ENCODE measurements around the gene TTBK2. TPM values are rescaled to one million over a fixed set of nuclear protein-coding genes. Genes with fewer than 3 reads are reported as not detected.
"Not testable (repeated sequence)": the region's sequence is repeated elsewhere in the genome, so short reads cannot be mapped to it uniquely, and the experiment has no call there.

The TTBK2 gene
- total RNA-seq, 1 donor from 2014 or later, result 8.8 TPM

GRCh38 chr15:42775416-42775815 lies 145.2 kb downstream of the TTBK2 start:
- intact Hi-C loops (cut with DNase I), result no loop called here
- TF ChIP-seq POLR2AphosphoS5 (IDR thresholded peaks at IDR 0.05; ENCODE audit: insufficient read depth in 1 of 2, low read depth in 1 of 2) (no peak), POLR2A (IDR thresholded peaks at IDR 0.05) (no peak), CTCF (IDR thresholded peaks at IDR 0.05) (no peak)
- peaks cover 19% of the 10 kb centered on the region for H3K4me1 ChIP-seq
- H3K9me3 ChIP-seq, result no peaks in the 10 kb centered on the region
- H3K36me3 ChIP-seq, result peaks cover 2 to 9% of the 10 kb centered on the region in 2 donors
- no peak overlapping the region for H3K4me3 ChIP-seq
- no peaks in the 10 kb centered on the region for H3K27me3 ChIP-seq
- H3K27ac ChIP-seq, result no peak overlapping the region
- no peak for DNase-seq (ENCODE audit: extremely low spot score in 2 of 2)

GRCh38 chr15:42772901-42773300 lies 147.7 kb downstream of the TTBK2 start:
- Histone ChIP-seq H3K9me3 (no peaks in the 10 kb centered on the region), H3K27me3 (no peaks in the 10 kb centered on the region), H3K4me1 (peaks cover 19% of the 10 kb centered on the region), H3K27ac (no peak overlapping the region), H3K4me3 (no peak overlapping the region), H3K36me3 (peaks cover 2 to 9% of the 10 kb centered on the region in 2 donors)
- intact Hi-C loops (cut with DNase I), result no loop called here
- TF ChIP-seq POLR2A (IDR thresholded peaks at IDR 0.05) (no peak), POLR2AphosphoS5 (IDR thresholded peaks at IDR 0.05; ENCODE audit: insufficient read depth in 1 of 2, low read depth in 1 of 2) (no peak), CTCF (IDR thresholded peaks at IDR 0.05) (no peak)
- no peak for DNase-seq (ENCODE audit: extremely low spot score in 2 of 2)

- peaks cover 2 to 9% of the 10 kb centered on the region in 2 donors for H3K36me3 ChIP-seq
- H3K4me3 ChIP-seq, result no peak overlapping the region
- no peaks in the 10 kb centered on the region for H3K9me3 ChIP-seq
- intact Hi-C loops (cut with DNase I), result no loop called here
- H3K27ac ChIP-seq, result no peak overlapping the region
- no peak for DNase-seq (ENCODE audit: extremely low spot score in 2 of 2)
- TF ChIP-seq POLR2A (IDR thresholded peaks at IDR 0.05) (no peak), CTCF (IDR thresholded peaks at IDR 0.05) (no peak), POLR2AphosphoS5 (IDR thresholded peaks at IDR 0.05; ENCODE audit: insufficient read depth in 1 of 2, low read depth in 1 of 2) (no peak)
- H3K4me1 ChIP-seq, result peaks cover 19% of the 10 kb centered on the region
- H3K27me3 ChIP-seq, result no peaks in the 10 kb centered on the region
Observed at GRCh38 chr15:42772144-42772543, 148.4 kb downstream of the TTBK2 start.

- H3K27ac ChIP-seq; intact Hi-C loops (cut with DNase I); H3K36me3 ChIP-seq; DNase-seq (ENCODE audit: extremely low spot score in 2 of 2); H3K27me3 ChIP-seq; H3K9me3 ChIP-seq; H3K4me1 ChIP-seq; H3K4me3 ChIP-seq: not testable (repeated sequence)
Observed at GRCh38 chr15:42766109-42766508, 154.5 kb downstream of the TTBK2 start.

- intact Hi-C loops (cut with DNase I); H3K27ac ChIP-seq; H3K4me1 ChIP-seq; DNase-seq (ENCODE audit: extremely low spot score in 2 of 2); H3K36me3 ChIP-seq; H3K9me3 ChIP-seq; H3K27me3 ChIP-seq; H3K4me3 ChIP-seq: not testable (repeated sequence)
Observed at GRCh38 chr15:42764154-42764731, 156.3 kb downstream of the TTBK2 start.

- H3K36me3 ChIP-seq; H3K4me3 ChIP-seq; intact Hi-C loops (cut with DNase I); H3K9me3 ChIP-seq; DNase-seq (ENCODE audit: extremely low spot score in 2 of 2); H3K27me3 ChIP-seq; H3K4me1 ChIP-seq; H3K27ac ChIP-seq: not testable (repeated sequence)
Observed at GRCh38 chr15:42761813-42762212, 158.8 kb downstream of the TTBK2 start.

- Histone ChIP-seq H3K27me3 (no peaks in the 10 kb centered on the region), H3K9me3 (peaks cover 6% of the 10 kb centered on the region), H3K4me1 (no peaks in the 10 kb centered on the region), H3K36me3 (peaks cover 0 to 7% of the 10 kb centered on the region in 2 donors), H3K27ac (no peak overlapping the region), H3K4me3 (no peak overlapping the region)
- intact Hi-C loops (cut with DNase I), result no loop called here
- no peak for TF ChIP-seq POLR2A (IDR thresholded peaks at IDR 0.05)
- TF ChIP-seq CTCF (IDR thresholded peaks at IDR 0.05), result no peak
- no peak for TF ChIP-seq POLR2AphosphoS5 (IDR thresholded peaks at IDR 0.05; ENCODE audit: insufficient read depth in 1 of 2, low read depth in 1 of 2)
- no peak for DNase-seq (ENCODE audit: extremely low spot score in 2 of 2)
Observed at GRCh38 chr15:42760759-42761158, 159.8 kb downstream of the TTBK2 start.
